IPS-15b (cell line): ENCODE data around the gene MCCD1.

ENCODE experiments used
- H3K27me3 ChIP-seq: one replicate; pipeline ENCODE4 v1.6.1; 2013; ENCODE audit warnings: low read length; ENCODE audit not compliant: control insufficient read depth, insufficient read depth
- H3K36me3 ChIP-seq: one replicate; pipeline ENCODE4 v1.6.1; 2013; ENCODE audit warnings: low read length; ENCODE audit not compliant: control insufficient read depth, insufficient read depth
- H3K4me1 ChIP-seq: one replicate; pipeline ENCODE4 v1.6.1; 2013; ENCODE audit warnings: mild to moderate bottlenecking, low read length; ENCODE audit not compliant: control insufficient read depth, insufficient read depth
- H3K4me3 ChIP-seq: one replicate; pipeline ENCODE4 v1.5.1; 2013; ENCODE audit warnings: low read depth, low read length
- H3K9ac ChIP-seq: one replicate; pipeline ENCODE4 v1.6.1; 2013; ENCODE audit warnings: low read depth, mild to moderate bottlenecking, low read length
- H3K9me3 ChIP-seq: one replicate; pipeline ENCODE4 v1.6.1; 2013; ENCODE audit warnings: mild to moderate bottlenecking, low read length; ENCODE audit not compliant: control insufficient read depth, insufficient read depth

MCCD1 gene

GRCh38 chr6:31567531-31568370 lies 39.0 kb downstream of the MCCD1 start:
- Histone ChIP-seq H3K9me3 (no peaks in the 10 kb centered on the region), H3K4me3 (no peak overlapping the region), H3K9ac (no peak overlapping the region), H3K4me1 (no peaks in the 10 kb centered on the region), H3K27me3 (no peaks in the 10 kb centered on the region), H3K36me3 (no peaks in the 10 kb centered on the region)

GRCh38 chr6:31568537-31568961 lies 39.8 kb downstream of the MCCD1 start:
- Histone ChIP-seq H3K9me3 (no peaks in the 10 kb centered on the region), H3K36me3 (no peaks in the 10 kb centered on the region), H3K4me3 (no peak overlapping the region), H3K4me1 (no peaks in the 10 kb centered on the region), H3K27me3 (no peaks in the 10 kb centered on the region), H3K9ac (no peak overlapping the region)

GRCh38 chr6:31569861-31570536 lies 41.2 kb downstream of the MCCD1 start:
- no peaks in the 10 kb centered on the region for H3K36me3 ChIP-seq
- no peaks in the 10 kb centered on the region for H3K4me1 ChIP-seq
- H3K9ac ChIP-seq: no peak overlapping the region
- H3K9me3 ChIP-seq: no peaks in the 10 kb centered on the region
- H3K4me3 ChIP-seq: no peak overlapping the region
- no peaks in the 10 kb centered on the region for H3K27me3 ChIP-seq

- no peaks in the 10 kb centered on the region for H3K9me3 ChIP-seq
- H3K4me1 ChIP-seq: no peaks in the 10 kb centered on the region
- no peak within 1 kb of the TSS for H3K4me3 ChIP-seq
- peaks cover 6% of the 10 kb centered on the region for H3K27me3 ChIP-seq
- no peaks in the 10 kb centered on the region for H3K36me3 ChIP-seq
- no peak within 1 kb of the TSS for H3K9ac ChIP-seq
Measured at GRCh38 chr6:31572041-31572911, 43.5 kb downstream of the MCCD1 start, which contains the start of gene LTA. LTA (plus strand) TSS chr6:31572289; CDS start chr6:31572743, 454 bp downstream.

- H3K4me3 ChIP-seq: no peak overlapping the region
- H3K36me3 ChIP-seq: no peaks in the 10 kb centered on the region
- no peaks in the 10 kb centered on the region for H3K9me3 ChIP-seq
- no peak overlapping the region for H3K9ac ChIP-seq
- peaks cover 6% of the 10 kb centered on the region for H3K27me3 ChIP-seq
- peaks cover 3% of the 10 kb centered on the region for H3K4me1 ChIP-seq
Measured at GRCh38 chr6:31573239-31574105, 44.7 kb downstream of the MCCD1 start.

GRCh38 chr6:31574106-31575061 lies 45.6 kb downstream of the MCCD1 start:
- Histone ChIP-seq H3K9ac (no peak overlapping the region), H3K36me3 (no peaks in the 10 kb centered on the region), H3K9me3 (no peaks in the 10 kb centered on the region), H3K27me3 (peaks cover 6% of the 10 kb centered on the region), H3K4me3 (no peak overlapping the region), H3K4me1 (peaks cover 3% of the 10 kb centered on the region)

GRCh38 chr6:31575335-31575901 lies 46.7 kb downstream of the MCCD1 start, which contains the start of gene TNF:
TNF (plus strand) TSS chr6:31575565; CDS start chr6:31575742, 177 bp downstream.
- Histone ChIP-seq H3K27me3 (peaks cover 14% of the 10 kb centered on the region), H3K36me3 (no peaks in the 10 kb centered on the region), H3K4me1 (peaks cover 8% of the 10 kb centered on the region), H3K9me3 (no peaks in the 10 kb centered on the region), H3K9ac (no peak within 1 kb of the TSS), H3K4me3 (no peak within 1 kb of the TSS)

GRCh38 chr6:31575952-31576685 lies 47.4 kb downstream of the MCCD1 start:
- Histone ChIP-seq H3K36me3 (no peaks in the 10 kb centered on the region), H3K4me3 (no peak overlapping the region), H3K27me3 (peaks cover 16% of the 10 kb centered on the region), H3K4me1 (peaks cover 8% of the 10 kb centered on the region), H3K9me3 (no peaks in the 10 kb centered on the region), H3K9ac (no peak overlapping the region)

GRCh38 chr6:31576897-31577578 lies 48.3 kb downstream of the MCCD1 start:
- no peak overlapping the region for H3K9ac ChIP-seq
- H3K9me3 ChIP-seq: no peaks in the 10 kb centered on the region
- H3K4me3 ChIP-seq: no peak overlapping the region
- H3K27me3 ChIP-seq: peaks cover 21% of the 10 kb centered on the region
- no peaks in the 10 kb centered on the region for H3K36me3 ChIP-seq
- peaks cover 12% of the 10 kb centered on the region for H3K4me1 ChIP-seq
